Inflammatory macrophage treated with lipopolysaccharide for 4 hours (primary cell): Measurements from ENCODE around the gene ATXN1.
A peak's percentile ranks its signal among the peaks of the same experiment; 100 is the strongest.

Source experiments
- DNase-seq: peaks from one replicate; pipeline ENCODE4 v3.0.0-alpha.2; 2020

The ATXN1 gene

GRCh38 chr6:16742116-16742515, 19.1 kb downstream of the ATXN1 start:
- DNase-seq: no peak

GRCh38 chr6:16741112-16742016, 19.9 kb downstream of the ATXN1 start:
- peak; percentile 80 for DNase-seq

GRCh38 chr6:16740097-16740496, 21.2 kb downstream of the ATXN1 start:
- DNase-seq: peak; percentile 58

- DNase-seq: no peak
These were observed 21.9 kb downstream of the ATXN1 start for GRCh38 chr6:16739329-16739801.

- no peak for DNase-seq
These were observed 23.3 kb downstream of the ATXN1 start for GRCh38 chr6:16737925-16738324.

GRCh38 chr6:16736856-16737775, 24.1 kb downstream of the ATXN1 start:
- peak; percentile 52 for DNase-seq

GRCh38 chr6:16735014-16735413, 26.2 kb downstream of the ATXN1 start:
- DNase-seq: no peak

GRCh38 chr6:16733085-16733484, 28.2 kb downstream of the ATXN1 start:
- DNase-seq: no peak

- DNase-seq: no peak
These were observed 29.7 kb downstream of the ATXN1 start for GRCh38 chr6:16731478-16732051.

GRCh38 chr6:16730738-16731477, 30.4 kb downstream of the ATXN1 start:
- no peak for DNase-seq

- DNase-seq: no peak
These were observed 31.5 kb downstream of the ATXN1 start for GRCh38 chr6:16729744-16730143.

GRCh38 chr6:16729183-16729691, 32.0 kb downstream of the ATXN1 start:
- DNase-seq: peak; percentile 76

GRCh38 chr6:16728513-16729182, 32.6 kb downstream of the ATXN1 start:
- no peak for DNase-seq

GRCh38 chr6:16727996-16728395, 33.3 kb downstream of the ATXN1 start:
- DNase-seq: peak; percentile 95

GRCh38 chr6:16725145-16725864, 36.0 kb downstream of the ATXN1 start:
- DNase-seq: peak; percentile 84

- peak; percentile 94 for DNase-seq
These were observed 37.4 kb downstream of the ATXN1 start for GRCh38 chr6:16723826-16724225.

GRCh38 chr6:16723402-16723801, 37.9 kb downstream of the ATXN1 start:
- no peak for DNase-seq

GRCh38 chr6:16722630-16723029, 38.6 kb downstream of the ATXN1 start:
- DNase-seq: no peak

- DNase-seq: no peak
These were observed 39.3 kb downstream of the ATXN1 start for GRCh38 chr6:16721977-16722376.

GRCh38 chr6:16720861-16721260, 40.4 kb downstream of the ATXN1 start:
- no peak for DNase-seq

GRCh38 chr6:16719488-16719887, 41.8 kb downstream of the ATXN1 start:
- no peak for DNase-seq
